Smooth muscle cell (in vitro differentiated cells): ENCODE data around the gene PLSCR1. TPM values are rescaled to one million over a fixed set of nuclear protein-coding genes. Genes with fewer than 3 reads are reported as not detected.

Experiments used
- DNase-seq: peaks from one replicate; lab custom pipeline; 2025; ENCODE audit not compliant: unreplicated experiment; lab: John Stamatoyannopoulos, UW
- H2AFZ ChIP-seq: fragments of 200-600 bp; sonication (generic); 2 replicates; pipeline ENCODE4 v1.6.0; 2016; ENCODE audit warnings: antibody characterized with exemption, low read depth, mild to moderate bottlenecking
- H3F3A ChIP-seq: fragments of 200-600 bp; sonication (generic); 2 replicates; pipeline ENCODE4 v1.6.0; 2017; ENCODE audit warnings: antibody characterized with exemption, low read depth
- H3K27ac ChIP-seq: fragments of 200-600 bp; sonication (generic); 2 replicates; pipeline ENCODE4 v1.5.1; 2016; ENCODE audit warnings: low read depth, mild to moderate bottlenecking
- H3K27me3 ChIP-seq: fragments of 200-600 bp; sonication (generic); 2 replicates; pipeline ENCODE4 v1.6.1; 2016; ENCODE audit warnings: low read depth, mild to moderate bottlenecking
- H3K36me3 ChIP-seq: fragments of 200-600 bp; sonication (generic); 2 replicates; pipeline ENCODE4 v1.5.1; 2016; ENCODE audit warnings: low read depth
- H3K4me1 ChIP-seq: fragments of 200-600 bp; sonication (generic); 2 replicates; pipeline ENCODE4 v1.5.1; 2016; ENCODE audit warnings: low read depth
- H3K4me2 ChIP-seq: fragments of 200-600 bp; sonication (generic); 2 replicates; pipeline ENCODE4 v1.6.0; 2016; ENCODE audit warnings: mild to moderate bottlenecking
- H3K4me3 ChIP-seq: fragments of 200-600 bp; sonication (generic); 2 replicates; pipeline ENCODE4 v1.5.1; 2016; ENCODE audit warnings: mild to moderate bottlenecking
- H3K79me2 ChIP-seq: fragments of 200-600 bp; sonication (generic); 2 replicates; pipeline ENCODE4 v1.6.0; 2016; ENCODE audit warnings: low read depth, mild to moderate bottlenecking
- H3K9ac ChIP-seq: fragments of 200-600 bp; sonication (generic); 2 replicates; pipeline ENCODE4 v1.6.0; 2016; ENCODE audit warnings: low read depth
- H3K9me3 ChIP-seq: fragments of 200-600 bp; sonication (generic); replicated peaks from 2 replicates; pipeline ENCODE4 v1.5.1; 2016; ENCODE audit warnings: low read depth
- H4K20me1 ChIP-seq: fragments of 200-600 bp; sonication (generic); 2 replicates; pipeline ENCODE4 v1.6.0; 2016; ENCODE audit warnings: low read depth
- CTCF ChIP-seq: fragments of 200-600 bp; sonication (generic); IDR thresholded peaks from 2 replicates; pipeline ENCODE4 v1.5.1; 2017; ENCODE audit warnings: borderline replicate concordance, mild to moderate bottlenecking, antibody characterized with exemption; ENCODE audit not compliant: insufficient read depth, poor library complexity, severe bottlenecking
- WGBS: methylation state at CpG from one replicate; pipeline ENCODE4 v1.1.7; 2016; ENCODE audit warnings: low lambda C conversion rate; 5-methylcytosine and 5-hydroxymethylcytosine counted together
- polyA plus RNA-seq: library from polyadenylated mRNA; unstranded; fragments of >200 nt; fragmentation: Nextera tagmentation; extraction: Ambion mirVana; gene quantifications from 2 replicates; pipeline ENCODE4 v1.2.1, GENCODE V29; 2016
- total RNA-seq: library from RNA; depleted of rRNA; stranded (reverse); fragments of >200 nt; gene quantifications from 2 replicates; pipeline ENCODE4 v1.2.3, GENCODE V29; 2014

Gene PLSCR1
- total and polyA plus RNA-seq, 2 experiments from 2014 or later, result 21.6 to 36.7 TPM

GRCh38 chr3:146577662-146578061 lies 33.3 kb upstream of the PLSCR1 start:
- H3K9ac ChIP-seq, result no peak overlapping the region
- H4K20me1 ChIP-seq, result no peaks in the 10 kb centered on the region
- no peak for DNase-seq
- H2AFZ ChIP-seq, result no peak overlapping the region
- H3K27ac ChIP-seq, result no peak overlapping the region
- no peaks in the 10 kb centered on the region for H3K27me3 ChIP-seq
- peaks cover 7% of the 10 kb centered on the region for H3K4me1 ChIP-seq
- H3K36me3 ChIP-seq, result no peaks in the 10 kb centered on the region
- H3F3A ChIP-seq, result no peaks in the 10 kb centered on the region
- TF ChIP-seq CTCF, result peak; percentile 65
- no peak overlapping the region for H3K4me2 ChIP-seq
- H3K4me3 ChIP-seq, result no peak overlapping the region
- H3K9me3 ChIP-seq, result no peaks in the 10 kb centered on the region
- no peaks in the 10 kb centered on the region for H3K79me2 ChIP-seq

GRCh38 chr3:146575636-146576035 lies 31.2 kb upstream of the PLSCR1 start:
- Histone ChIP-seq H3K4me2 (no peak overlapping the region), H3K27me3 (no peaks in the 10 kb centered on the region), H3K79me2 (no peaks in the 10 kb centered on the region), H2AFZ (peak overlapping the region; percentile 32), H3K9me3 (no peaks in the 10 kb centered on the region), H3K4me3 (no peak overlapping the region), H3K4me1 (no peaks in the 10 kb centered on the region), H4K20me1 (no peaks in the 10 kb centered on the region), H3K9ac (no peak overlapping the region), H3F3A (no peaks in the 10 kb centered on the region), H3K27ac (no peak overlapping the region), H3K36me3 (no peaks in the 10 kb centered on the region)
- no peak for TF ChIP-seq CTCF
- 98% methylated on average over 2 of the region's 2 CpGs for WGBS
- DNase-seq, result no peak

- Histone ChIP-seq H4K20me1 (no peaks in the 10 kb centered on the region), H3F3A (no peaks in the 10 kb centered on the region), H3K4me3 (no peak overlapping the region), H3K27ac (no peak overlapping the region), H3K36me3 (no peaks in the 10 kb centered on the region), H3K9me3 (no peaks in the 10 kb centered on the region), H2AFZ (peak overlapping the region; percentile 14), H3K4me2 (no peak overlapping the region), H3K4me1 (no peaks in the 10 kb centered on the region), H3K9ac (no peak overlapping the region), H3K79me2 (no peaks in the 10 kb centered on the region), H3K27me3 (no peaks in the 10 kb centered on the region)
- no peak for DNase-seq
- TF ChIP-seq CTCF, result no peak
- WGBS, result 90% methylated on average over 1 of the region's 1 CpG
Measured at GRCh38 chr3:146574173-146574572, 29.8 kb upstream of the PLSCR1 start.

- H3K9me3 ChIP-seq, result no peaks in the 10 kb centered on the region
- no peaks in the 10 kb centered on the region for H3K4me1 ChIP-seq
- H3K27me3 ChIP-seq, result no peaks in the 10 kb centered on the region
- H3K79me2 ChIP-seq, result no peaks in the 10 kb centered on the region
- H3K9ac ChIP-seq, result no peak overlapping the region
- H3K36me3 ChIP-seq, result no peaks in the 10 kb centered on the region
- no peak for DNase-seq
- no peak overlapping the region for H3K4me3 ChIP-seq
- no peak overlapping the region for H2AFZ ChIP-seq
- no peak overlapping the region for H3K4me2 ChIP-seq
- no peaks in the 10 kb centered on the region for H3F3A ChIP-seq
- no peaks in the 10 kb centered on the region for H4K20me1 ChIP-seq
- 84% methylated on average over 3 of the region's 3 CpGs for WGBS
- no peak overlapping the region for H3K27ac ChIP-seq
- no peak for TF ChIP-seq CTCF
Measured at GRCh38 chr3:146569314-146569713, 24.9 kb upstream of the PLSCR1 start.
